CD4-positive, alpha-beta T cell (primary cell): ENCODE results near the gene TSPAN7. TPM values are rescaled to one million over a fixed set of nuclear protein-coding genes. Genes with fewer than 3 reads are reported as not detected.

ENCODE experiments used
- ATAC-seq: fragments of 200-7000 bp; cut with Tn5 transposase; one replicate; pipeline ENCODE4 v1.10.0; 2022; ENCODE audit warnings: mild to moderate bottlenecking; ENCODE audit not compliant: poor library complexity
- CTCF ChIA-PET: fragments of 350-600 bp; sonication (Branson Sonifier 250); formaldehyde crosslinking; loops from one replicate; lab custom pipeline; 2021; ENCODE audit warnings: antibody characterized with exemption, inconsistent platforms; lab: Charles Lee
- POLR2A ChIA-PET: fragments of 350-600 bp; sonication (Branson Sonifier 250); formaldehyde crosslinking; loops from one replicate; lab custom pipeline; 2021; ENCODE audit warnings: antibody characterized with exemption, inconsistent platforms; lab: Charles Lee
- DNase-seq, 14 experiments: peaks; one replicate each; pipeline ENCODE4 v3.0.0-alpha.2; 2013 to 2020; ENCODE audit warnings: mixed read lengths in 2 of 14
- H3K27ac ChIP-seq, 2 donors: one replicate each; pipeline versions ENCODE4 v1.5.1 to v1.7.0; 2013; ENCODE audit warnings: low read length in 2 of 2, low read depth in 1 of 2, mild to moderate bottlenecking in 1 of 2
- H3K27me3 ChIP-seq, 2 experiments: 1 replicate in 1 of 2; 2 replicates in 1 of 2; pipeline versions ENCODE4 v1.6.1 to v1.7.0; 2013; ENCODE audit warnings: low read length in 2 of 2, control low read depth in 1 of 2, mild to moderate bottlenecking in 1 of 2, moderate library complexity in 1 of 2; ENCODE audit not compliant: insufficient read depth in 2 of 2, control insufficient read depth in 1 of 2
- H3K36me3 ChIP-seq: one replicate; pipeline ENCODE4 v1.6.1; 2013; ENCODE audit warnings: low read length, control low read depth; ENCODE audit not compliant: insufficient read depth
- H3K4me1 ChIP-seq: one replicate; pipeline ENCODE4 v1.6.1; 2013; ENCODE audit warnings: low read length, control low read depth; ENCODE audit not compliant: insufficient read depth
- H3K4me3 ChIP-seq: one replicate; pipeline ENCODE4 v1.5.1; 2013; ENCODE audit warnings: mild to moderate bottlenecking, low read length, moderate library complexity
- H3K9me3 ChIP-seq, 2 experiments: 1 replicate in 1 of 2; 2 replicates in 1 of 2; pipeline versions ENCODE4 v1.6.1 to v1.7.0; 2013; ENCODE audit warnings: low read length in 2 of 2, mild to moderate bottlenecking in 2 of 2, control low read depth in 1 of 2, moderate library complexity in 1 of 2; ENCODE audit not compliant: control insufficient read depth in 1 of 2, insufficient read depth in 1 of 2
- H3K27ac Mint-ChIP-seq: one replicate; pipeline ENCODE4 v1.8.0; 2020; ENCODE audit warnings: mixed read lengths
- H3K27me3 Mint-ChIP-seq: one replicate; pipeline ENCODE4 v1.8.0; 2021; ENCODE audit warnings: mixed read lengths
- H3K36me3 Mint-ChIP-seq: one replicate; pipeline ENCODE4 v1.8.0; 2021; ENCODE audit warnings: low read depth, mixed read lengths
- H3K4me1 Mint-ChIP-seq: one replicate; pipeline ENCODE4 v1.8.0; 2021; ENCODE audit warnings: low read depth, mixed read lengths
- H3K4me3 Mint-ChIP-seq: one replicate; pipeline ENCODE4 v1.8.0; 2020; ENCODE audit warnings: mild to moderate bottlenecking, mixed read lengths
- H3K9me3 Mint-ChIP-seq: one replicate; pipeline ENCODE4 v1.8.0; 2020; ENCODE audit warnings: mixed read lengths
- CTCF ChIP-seq: fragments of 200-600 bp; IDR thresholded peaks from one replicate; pipeline ENCODE4 v1.8.0; 2022; ENCODE audit warnings: antibody characterized with exemption, mild to moderate bottlenecking
- intact Hi-C, 2 experiments: fragments of 100-400 bp; cut with DNase I in 1 of 2; cut with micrococcal nuclease in 1 of 2; formaldehyde crosslinking; loops; one replicate each; pipeline versions ENCODE4 v1.15.1 to v1.9.0; 2023 to 2025; cut with DNase I, micrococcal nuclease
- total RNA-seq, 174 experiments: library from RNA in 2 of 174; stranded (reverse) in 2 of 174; gene quantifications; one replicate each; pipeline ENCODE4 v1.2.3 and lab custom pipeline; 2021 to 2026

The TSPAN7 gene
- total RNA-seq, 2 experiments from 2014 or later: 0.36 TPM; not detected in 1

DNA sequence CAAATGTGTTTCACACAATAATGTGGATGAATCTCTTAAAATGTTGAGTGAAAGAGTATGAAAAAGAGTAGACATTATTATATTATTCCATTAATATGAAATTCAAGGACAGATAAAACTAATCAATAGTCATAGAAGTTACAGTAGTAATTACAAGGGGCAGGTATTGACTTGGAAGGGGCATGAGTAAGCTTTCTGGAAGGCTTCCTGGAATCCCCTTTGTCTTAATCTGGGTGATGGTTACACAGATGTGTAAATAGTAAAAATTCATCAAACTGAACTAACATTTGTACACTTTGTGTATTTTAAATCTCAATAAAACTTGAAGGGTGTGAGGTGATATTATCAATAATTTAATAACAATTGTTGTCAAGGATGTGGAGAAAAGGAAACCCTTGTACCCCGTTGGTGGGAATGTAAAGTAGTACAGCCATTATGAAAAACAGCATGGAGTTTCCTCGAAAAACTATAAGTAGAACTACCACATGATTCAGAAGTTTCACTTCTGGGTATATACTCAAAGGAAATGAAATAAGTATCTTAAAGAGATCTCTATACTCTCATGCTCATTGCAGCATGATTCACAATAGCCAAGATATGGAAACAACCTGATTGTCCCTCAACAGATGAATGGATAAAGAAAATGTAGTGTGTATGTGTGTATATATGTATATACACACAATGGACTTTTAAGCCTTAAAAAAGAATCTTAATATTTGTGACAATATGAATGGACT, 143.0 kb downstream of the TSPAN7 start:
- H3K27ac ChIP-seq: no peak overlapping the region

DNA sequence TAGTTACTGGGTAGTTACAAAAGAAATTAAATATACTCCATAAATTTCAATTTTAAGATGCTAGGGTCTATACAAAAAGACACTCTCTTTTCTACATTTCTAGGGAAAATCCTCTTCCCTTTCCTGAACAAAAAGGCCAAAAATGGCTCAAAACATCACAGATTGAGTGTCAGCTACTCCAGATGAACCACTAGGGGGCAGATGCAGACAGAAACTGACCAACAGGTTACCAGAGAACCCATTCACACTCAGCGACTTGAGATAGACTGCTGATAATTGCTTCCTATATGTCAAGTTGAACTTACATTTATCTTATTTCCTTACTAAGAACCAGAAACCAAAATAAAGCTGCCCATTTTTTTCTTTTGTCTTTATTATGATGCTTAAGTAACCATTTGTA, 156.5 kb downstream of the TSPAN7 start:
- ATAC-seq: no peak
- Mint-ChIP-seq H3K4me1 (peaks cover 5% of the 10 kb centered on the region), H3K9me3 (no peaks in the 10 kb centered on the region), H3K4me3 (no peak overlapping the region), H3K27me3 (no peaks in the 10 kb centered on the region), H3K36me3 (no peaks in the 10 kb centered on the region), H3K27ac (no peak overlapping the region)
- no peak overlapping the region for H3K27ac ChIP-seq
- H3K4me3 ChIP-seq: no peak overlapping the region
- ChIA-PET CTCF (interaction anchor here (1.3 kb wide), 1 partner anchor 10 kb away, joined by 3 read pairs; no protein-coding TSS in a partner anchor), POLR2A (no interaction called here)
- no peaks in the 10 kb centered on the region for H3K4me1 ChIP-seq
- H3K9me3 ChIP-seq: no peaks in the 10 kb centered on the region
- no peaks in the 10 kb centered on the region for H3K36me3 ChIP-seq
- DNase-seq: peak in 3 of 14 experiments; percentile 1 to 6 (median 6)
- TF ChIP-seq CTCF: no peak
- intact Hi-C loops: no loop called here
- no peaks in the 10 kb centered on the region for H3K27me3 ChIP-seq

More for the DNA sequence above, 143.0 kb downstream of the TSPAN7 start:
- intact Hi-C loops: no loop called here
- Mint-ChIP-seq H3K36me3 (no peaks in the 10 kb centered on the region), H3K4me1 (no peaks in the 10 kb centered on the region), H3K27me3 (no peaks in the 10 kb centered on the region), H3K27ac (no peak overlapping the region), H3K4me3 (no peak overlapping the region), H3K9me3 (no peaks in the 10 kb centered on the region)
- ChIA-PET POLR2A (no interaction called here), CTCF (no interaction called here)
- ATAC-seq (no peak), DNase-seq (no peak)
- no peak for TF ChIP-seq CTCF
- H3K9me3 ChIP-seq: no peaks in the 10 kb centered on the region
- peaks cover 0 to 4% of the 10 kb centered on the region in 2 experiments for H3K27me3 ChIP-seq
- H3K4me1 ChIP-seq: no peaks in the 10 kb centered on the region
- H3K36me3 ChIP-seq: no peaks in the 10 kb centered on the region
- no peak overlapping the region for H3K4me3 ChIP-seq

- peaks cover 5% of the 10 kb centered on the region for H3K4me1 Mint-ChIP-seq
- ATAC-seq (no peak), DNase-seq (no peak)
- H3K9me3 Mint-ChIP-seq: no peaks in the 10 kb centered on the region
- Histone ChIP-seq H3K36me3 (no peaks in the 10 kb centered on the region), H3K4me3 (no peak overlapping the region), H3K4me1 (no peaks in the 10 kb centered on the region), H3K27ac (no peak overlapping the region), H3K27me3 (no peaks in the 10 kb centered on the region), H3K9me3 (no peaks in the 10 kb centered on the region)
- H3K27me3 Mint-ChIP-seq: no peaks in the 10 kb centered on the region
- H3K36me3 Mint-ChIP-seq: no peaks in the 10 kb centered on the region
- H3K27ac Mint-ChIP-seq: no peak overlapping the region
- TF ChIP-seq CTCF: no peak
- H3K4me3 Mint-ChIP-seq: no peak overlapping the region
- ChIA-PET CTCF (no interaction called here), POLR2A (no interaction called here)
- intact Hi-C loops: no loop called here
Observed at GRCh38 chrX:38718311-38718710, 157.0 kb downstream of the TSPAN7 start.
